ENCODE results near the gene NMNAT3.

DNA sequence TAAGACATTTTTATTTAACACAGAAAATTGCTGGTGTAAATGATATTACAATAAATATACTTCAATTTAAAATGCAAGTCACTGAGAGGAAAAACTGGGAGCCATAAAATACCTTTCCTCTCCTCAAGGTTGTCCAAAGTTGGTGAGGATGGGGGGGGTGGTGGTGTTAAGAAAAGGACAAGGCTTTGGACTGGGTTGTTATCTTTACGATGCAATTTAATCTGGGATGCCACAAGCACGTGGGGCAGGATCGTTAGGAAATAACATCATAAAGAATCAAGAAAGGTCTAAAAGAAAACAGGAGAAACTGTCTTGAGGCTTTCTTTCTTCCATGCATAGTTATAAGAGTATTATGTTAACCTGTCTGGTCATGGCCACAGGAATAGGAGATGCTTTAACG is 66.9 kb downstream of the NMNAT3 start:
- TF ChIP-seq EZH2phosphoT487 (IDR thresholded peaks at IDR 0.05): no peak
- TF ChIP-seq, protein P1, sequence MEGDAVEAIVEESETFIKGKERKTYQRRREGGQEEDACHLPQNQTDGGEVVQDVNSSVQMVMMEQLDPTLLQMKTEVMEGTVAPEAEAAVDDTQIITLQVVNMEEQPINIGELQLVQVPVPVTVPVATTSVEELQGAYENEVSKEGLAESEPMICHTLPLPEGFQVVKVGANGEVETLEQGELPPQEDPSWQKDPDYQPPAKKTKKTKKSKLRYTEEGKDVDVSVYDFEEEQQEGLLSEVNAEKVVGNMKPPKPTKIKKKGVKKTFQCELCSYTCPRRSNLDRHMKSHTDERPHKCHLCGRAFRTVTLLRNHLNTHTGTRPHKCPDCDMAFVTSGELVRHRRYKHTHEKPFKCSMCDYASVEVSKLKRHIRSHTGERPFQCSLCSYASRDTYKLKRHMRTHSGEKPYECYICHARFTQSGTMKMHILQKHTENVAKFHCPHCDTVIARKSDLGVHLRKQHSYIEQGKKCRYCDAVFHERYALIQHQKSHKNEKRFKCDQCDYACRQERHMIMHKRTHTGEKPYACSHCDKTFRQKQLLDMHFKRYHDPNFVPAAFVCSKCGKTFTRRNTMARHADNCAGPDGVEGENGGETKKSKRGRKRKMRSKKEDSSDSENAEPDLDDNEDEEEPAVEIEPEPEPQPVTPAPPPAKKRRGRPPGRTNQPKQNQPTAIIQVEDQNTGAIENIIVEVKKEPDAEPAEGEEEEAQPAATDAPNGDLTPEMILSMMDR (IDR thresholded peaks at IDR 0.05): no peak

All from neural progenitor cell (in vitro differentiated cells).